ENCODE measurements around the gene INSRR.
A peak's percentile ranks its signal among the peaks of the same experiment; 100 is the strongest.

Gene INSRR

GRCh38 chr1:156874572-156875340 lies 15.8 kb upstream of the INSRR start:
- no peak for DNase-seq (ENCODE audit: low read depth)

- DNase-seq (ENCODE audit: low read depth) = no peak
These were observed 15.2 kb upstream of the INSRR start for GRCh38 chr1:156874142-156874541.

DNA sequence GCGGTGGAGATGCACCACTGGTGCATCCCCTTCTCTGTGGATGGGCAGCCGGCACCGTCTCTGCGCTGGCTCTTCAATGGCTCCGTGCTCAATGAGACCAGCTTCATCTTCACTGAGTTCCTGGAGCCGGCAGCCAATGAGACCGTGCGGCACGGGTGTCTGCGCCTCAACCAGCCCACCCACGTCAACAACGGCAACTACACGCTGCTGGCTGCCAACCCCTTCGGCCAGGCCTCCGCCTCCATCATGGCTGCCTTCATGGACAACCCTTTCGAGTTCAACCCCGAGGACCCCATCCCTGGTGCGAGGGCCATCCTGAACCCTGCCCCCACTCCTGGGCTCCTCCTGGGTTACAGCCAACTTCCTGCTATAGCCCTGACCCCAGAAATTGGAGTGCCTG lies 14.7 kb upstream of the INSRR start:
- DNase-seq (ENCODE audit: low read depth) = no peak

DNA sequence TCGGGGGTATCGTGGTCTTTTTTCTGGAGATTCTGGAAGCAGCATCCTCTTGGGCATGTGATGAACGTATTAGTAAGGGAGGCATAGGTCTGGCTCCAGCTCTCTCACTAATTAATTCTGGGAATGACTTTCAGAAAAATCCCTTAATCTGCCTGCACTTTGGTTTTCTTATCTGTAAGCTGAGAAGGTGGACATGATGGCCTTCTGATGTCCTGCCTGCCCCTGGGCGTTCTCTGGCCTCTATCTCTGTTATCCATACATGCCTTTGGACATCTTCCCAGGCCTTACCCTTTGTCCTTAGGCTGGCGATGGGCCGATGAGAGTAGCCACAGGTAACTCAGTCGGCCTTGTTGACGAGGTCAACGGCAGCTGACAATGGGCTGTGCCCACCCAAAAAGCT lies 10.5 kb upstream of the INSRR start:
- DNase-seq (ENCODE audit: low read depth) = no peak

DNA sequence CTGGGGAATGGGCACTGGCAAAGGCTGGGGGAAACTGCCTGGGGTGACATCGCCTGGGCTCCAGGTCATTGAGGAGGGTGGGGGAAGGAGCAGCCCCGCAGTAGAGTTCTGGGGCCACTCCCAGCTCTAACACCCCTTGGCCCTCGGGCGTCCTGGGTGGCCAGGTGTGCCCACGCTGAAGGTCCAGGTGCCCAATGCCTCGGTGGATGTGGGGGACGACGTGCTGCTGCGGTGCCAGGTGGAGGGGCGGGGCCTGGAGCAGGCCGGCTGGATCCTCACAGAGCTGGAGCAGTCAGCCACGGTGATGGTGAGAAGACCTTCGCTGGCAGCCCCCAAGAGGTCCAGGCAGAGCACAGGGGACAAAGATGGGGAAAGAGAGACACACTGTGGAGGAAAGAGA lies 9.4 kb upstream of the INSRR start:
- DNase-seq (ENCODE audit: low read depth) = no peak

DNA sequence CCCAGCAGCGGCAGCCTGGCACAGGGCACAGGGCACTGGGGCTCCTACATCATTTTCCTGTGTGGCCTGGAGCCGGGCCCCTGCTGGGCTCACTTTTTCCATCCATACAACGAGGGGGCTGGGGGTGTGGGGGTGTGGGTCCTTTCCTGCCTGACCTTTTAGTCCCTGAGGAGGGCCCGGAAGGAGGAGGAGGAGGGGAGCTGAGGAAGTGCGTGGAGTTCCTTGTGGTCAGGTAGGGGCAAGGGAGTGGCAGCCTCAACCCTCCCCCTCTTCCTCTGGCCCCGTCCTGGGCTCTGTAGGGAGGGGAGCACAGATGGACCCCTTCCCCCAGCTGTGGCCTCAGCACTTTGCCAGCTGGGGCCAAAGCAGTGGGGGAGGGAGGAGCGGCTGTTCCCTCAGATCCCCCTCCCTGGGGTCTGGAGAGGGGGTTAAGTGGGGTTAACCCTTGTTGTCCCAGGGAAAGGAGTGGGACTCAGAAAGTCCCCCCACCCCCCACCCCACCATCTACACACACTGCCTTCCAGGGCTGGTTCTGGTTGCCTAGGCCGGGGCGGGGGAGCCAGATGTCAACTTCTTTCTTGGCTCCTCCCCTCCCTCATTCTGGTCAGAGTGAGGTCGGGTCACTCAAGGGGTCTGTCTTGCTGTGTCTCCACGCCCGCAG lies 7.5 kb upstream of the INSRR start:
- DNase-seq (ENCODE audit: low read depth) = no peak

DNA sequence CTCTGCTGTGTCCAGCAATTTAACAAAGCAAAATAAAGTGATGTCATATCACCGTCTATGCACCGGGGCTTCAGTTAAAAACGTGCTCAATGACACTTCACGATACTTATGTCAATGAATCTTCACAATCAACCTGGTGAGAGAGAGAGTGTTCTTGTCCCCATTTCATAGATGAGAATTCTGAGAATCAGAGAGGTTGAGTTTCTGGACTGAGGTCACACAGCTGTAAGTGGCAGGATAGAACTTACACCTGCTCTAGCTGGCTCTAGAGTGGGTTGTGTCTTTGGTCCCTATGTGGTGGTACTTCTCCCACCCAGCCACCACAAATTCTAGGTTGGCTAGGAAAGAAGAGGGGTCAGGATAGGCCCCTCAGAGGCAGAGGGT lies 6.9 kb upstream of the INSRR start:
- no peak for DNase-seq (ENCODE audit: low read depth)

DNA sequence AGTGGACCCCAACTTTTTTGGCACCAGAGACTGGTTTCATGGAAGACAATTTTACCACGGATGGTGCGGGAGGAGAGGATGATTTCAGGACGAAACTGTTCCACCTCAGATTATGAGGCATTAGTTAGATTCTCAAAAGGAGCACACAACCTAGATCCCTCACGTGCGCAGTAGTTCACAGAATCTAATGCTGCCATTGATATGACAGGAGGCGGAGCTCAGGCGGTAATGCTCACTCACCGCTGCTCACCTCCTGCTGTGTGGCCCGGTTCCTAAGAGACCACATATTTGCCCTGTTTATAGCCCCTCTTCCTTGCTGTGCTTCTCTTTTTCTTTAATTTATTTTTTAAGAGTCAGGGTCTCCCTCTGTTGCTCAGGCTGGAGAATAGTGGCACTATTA lies 6.3 kb upstream of the INSRR start:
- DNase-seq (ENCODE audit: low read depth) = no peak

DNA sequence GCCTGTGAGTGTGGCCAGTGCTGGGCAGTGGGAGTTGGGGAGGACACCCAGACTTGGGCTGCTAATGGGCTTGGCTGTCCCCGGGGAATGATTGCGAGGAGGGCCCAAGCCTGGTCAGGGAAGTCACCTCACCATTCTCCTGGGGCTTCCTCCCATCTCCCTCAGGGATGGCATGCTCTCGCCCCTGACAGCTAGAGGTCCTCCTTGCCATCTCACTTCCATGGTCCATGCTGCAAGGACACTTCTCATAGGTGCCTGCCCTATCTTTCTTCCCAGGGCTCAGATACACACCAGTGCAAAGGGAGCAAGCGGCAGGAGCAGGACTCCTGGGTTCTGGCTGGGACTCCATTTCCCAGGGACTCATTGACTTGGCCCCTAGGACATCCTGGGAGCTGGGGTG lies 5.9 kb upstream of the INSRR start:
- no peak for DNase-seq (ENCODE audit: low read depth)

DNA sequence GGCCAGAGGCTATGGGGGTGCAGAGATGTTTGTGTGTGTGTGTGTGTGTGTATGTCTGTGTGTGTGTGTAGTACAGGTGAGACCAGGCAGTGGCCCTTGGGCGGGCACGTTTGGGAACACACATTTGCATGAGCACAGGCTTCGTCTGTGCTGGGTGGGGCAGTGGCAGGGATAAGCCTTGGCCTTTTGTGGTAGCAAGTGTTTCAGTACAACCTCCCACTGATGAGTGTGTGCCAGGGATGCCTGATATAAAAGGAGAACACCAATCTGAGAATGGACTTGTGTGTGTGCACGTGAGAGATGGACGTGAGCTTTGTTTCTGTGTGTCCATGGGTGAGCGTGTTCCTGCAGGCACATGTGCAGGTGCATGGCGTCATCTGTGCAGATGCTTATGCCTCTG lies 4.7 kb upstream of the INSRR start:
- DNase-seq (ENCODE audit: low read depth) = no peak

GRCh38 chr1:156862997-156863599 lies 4.2 kb upstream of the INSRR start:
- DNase-seq (ENCODE audit: low read depth) = no peak

DNA sequence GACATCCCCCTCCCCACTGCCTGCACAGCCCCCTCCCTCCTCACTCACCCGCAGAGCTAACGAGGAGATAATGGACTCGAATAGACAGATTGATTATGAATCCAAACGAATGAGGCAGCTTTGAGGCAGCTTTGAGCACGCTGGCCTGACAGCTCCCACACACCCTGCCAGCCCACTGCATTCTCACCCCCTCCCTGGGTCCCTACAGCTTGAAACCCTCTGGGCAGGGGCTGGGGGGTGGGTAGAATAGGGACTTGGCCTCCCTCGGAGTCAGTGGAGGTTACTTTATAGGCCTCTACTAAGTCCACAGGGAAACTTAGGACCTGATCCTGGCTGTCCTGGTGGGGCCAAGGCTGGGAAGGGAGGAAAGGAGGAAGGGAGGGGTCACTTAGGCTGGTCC lies 3.7 kb upstream of the INSRR start:
- no peak for DNase-seq (ENCODE audit: low read depth)

DNA sequence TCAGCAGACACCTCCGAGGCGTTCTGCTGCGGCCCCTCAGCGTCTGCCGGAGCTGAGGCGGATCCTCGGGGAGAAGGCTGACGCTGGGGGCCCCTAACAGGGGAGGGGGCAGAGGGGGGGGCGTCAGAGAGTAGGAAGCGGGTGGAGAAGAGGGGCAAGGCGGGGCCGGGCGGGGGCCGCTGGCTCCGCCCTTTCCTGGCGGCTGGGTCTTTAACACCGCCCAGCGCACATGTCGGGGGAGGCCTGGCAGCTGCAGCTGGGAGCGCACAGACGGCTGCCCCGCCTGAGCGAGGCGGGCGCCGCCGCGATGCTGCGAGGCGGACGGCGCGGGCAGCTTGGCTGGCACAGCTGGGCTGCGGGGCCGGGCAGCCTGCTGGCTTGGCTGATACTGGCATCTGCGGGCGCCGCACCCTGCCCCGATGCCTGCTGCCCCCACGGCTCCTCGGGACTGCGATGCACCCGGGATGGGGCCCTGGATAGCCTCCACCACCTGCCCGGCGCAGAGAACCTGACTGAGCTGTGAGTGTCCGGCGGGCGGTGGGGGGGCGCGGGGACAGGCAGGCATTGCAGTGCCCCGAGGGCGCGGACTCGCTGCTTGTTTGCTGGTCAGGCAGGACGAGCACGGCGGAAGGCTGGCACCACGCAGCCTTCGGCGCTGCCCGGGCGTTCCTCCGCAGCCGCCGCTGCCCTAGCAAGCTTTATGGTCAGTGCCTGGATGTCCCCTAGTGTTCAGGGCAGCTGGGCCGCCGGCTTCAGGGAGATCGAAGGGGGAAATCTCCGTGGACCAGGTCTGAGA lies 1.9 kb upstream of the INSRR start, which contains the start of gene NTRK1:
Gene NTRK1 (plus strand): TSS at position 238 of the 796 bp plus-strand sequence. CDS start 70 bp downstream, at position 308.
- no peak for DNase-seq (ENCODE audit: low read depth)

GRCh38 chr1:156860113-156860627 lies 1.3 kb upstream of the INSRR start:
- no peak for DNase-seq (ENCODE audit: low read depth)

DNA sequence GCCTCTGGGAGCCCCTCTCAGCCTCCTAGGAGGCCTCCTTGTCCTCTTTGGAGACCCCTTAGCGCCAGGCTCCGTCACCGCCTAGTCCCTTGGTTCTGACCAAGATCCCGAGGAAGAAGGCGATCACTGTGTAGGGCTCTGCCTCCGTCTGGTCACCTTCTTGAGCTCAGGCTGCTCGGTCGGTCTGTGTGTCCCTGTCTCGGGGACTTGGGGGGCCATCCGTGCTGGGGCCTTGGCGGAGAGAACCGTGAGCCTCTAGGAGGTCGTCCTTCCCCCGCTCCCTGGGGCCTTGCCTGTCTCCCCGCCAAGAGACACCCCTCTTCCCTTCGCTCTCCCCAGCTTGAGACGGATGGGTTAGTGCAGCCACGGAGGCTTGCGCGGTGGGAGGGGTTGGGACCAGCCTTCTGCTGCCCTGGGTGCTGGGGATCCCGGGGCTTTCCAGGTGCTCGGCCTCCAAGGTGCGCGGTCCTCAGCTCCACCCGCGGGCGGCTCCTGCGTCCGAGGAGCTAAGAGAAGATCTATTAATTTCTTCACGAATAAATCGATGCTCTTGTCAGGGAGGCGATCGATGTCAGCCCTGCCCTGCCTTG lies 701 bp upstream of the INSRR start:
- no peak for DNase-seq (ENCODE audit: low read depth)

DNA sequence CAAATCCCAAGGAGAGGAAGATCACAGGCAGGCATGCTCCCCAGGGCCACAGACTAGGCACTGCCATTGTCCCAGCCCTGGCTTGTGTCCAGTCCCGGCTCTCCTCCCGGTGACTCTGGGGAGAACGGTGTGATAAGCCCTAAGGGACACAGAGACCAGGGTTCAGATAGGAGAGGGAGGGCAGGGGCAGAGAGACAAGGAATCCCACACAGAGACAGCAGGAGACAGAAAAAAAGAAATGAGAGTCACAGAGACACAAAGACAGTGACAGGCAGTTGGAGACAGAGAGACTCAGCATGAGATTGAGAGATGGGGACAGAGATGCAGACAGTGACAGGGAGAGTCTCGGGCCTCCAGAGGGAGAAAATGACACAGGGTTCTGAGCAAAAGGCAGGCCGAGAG lies 361 bp downstream of the INSRR start:
- DNase-seq (ENCODE audit: low read depth) = no peak

GRCh38 chr1:156857532-156857931 lies 1.4 kb downstream of the INSRR start:
- no peak for DNase-seq (ENCODE audit: low read depth)

GRCh38 chr1:156856282-156856785 lies 2.6 kb downstream of the INSRR start:
- no peak for DNase-seq (ENCODE audit: low read depth)

- no peak for DNase-seq (ENCODE audit: low read depth)
These were observed 4.3 kb downstream of the INSRR start for GRCh38 chr1:156854634-156855033.

- DNase-seq (ENCODE audit: low read depth) = no peak
These were observed 5.2 kb downstream of the INSRR start for GRCh38 chr1:156853761-156854160.

DNA sequence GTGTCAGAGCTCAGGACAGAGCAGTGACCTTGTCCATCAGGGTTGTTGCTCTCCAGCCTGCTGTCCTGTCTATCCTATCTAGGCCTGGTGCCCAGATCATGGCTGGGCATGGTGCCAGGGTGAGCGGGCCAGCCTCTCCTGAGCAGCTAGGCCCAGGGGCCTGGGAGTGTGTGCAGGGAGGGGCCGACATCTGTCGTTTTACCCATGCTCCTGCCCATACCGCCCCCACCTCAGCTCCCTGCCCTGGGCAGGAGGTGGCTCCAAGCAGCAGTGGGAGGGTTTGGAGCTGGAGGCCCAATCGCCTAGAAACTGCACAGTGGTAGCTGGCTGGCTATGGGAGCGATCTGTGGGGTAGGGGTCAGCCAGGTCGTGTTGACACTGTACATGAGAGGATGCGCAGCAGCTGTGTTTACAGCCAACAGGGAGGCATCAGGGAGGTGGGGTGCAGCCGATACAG lies 6.5 kb downstream of the INSRR start:
- DNase-seq (ENCODE audit: low read depth) = peak; percentile 21

Measured in fibroblast of the conjunctiva (primary cell).